OCI-LY3 (cell line): Measurements from ENCODE around the gene TRMT5.

ENCODE experiments used
- EZH2phosphoT487 ChIP-seq: fragments of 200-600 bp; shearing (Covaris generic); IDR thresholded peaks from 2 replicates; pipeline ENCODE4 v1.6.1; 2018; ENCODE audit warnings: antibody characterized with exemption, mixed run types, low read depth
- TF ChIP-seq, protein P1 (sequence below): fragments of 200-600, 300-600 bp; sonication (generic); IDR thresholded peaks from 2 replicates; pipeline ENCODE4 v1.5.1; 2014; ENCODE audit warnings: antibody characterized with exemption, low read length, low read depth

DNA sequence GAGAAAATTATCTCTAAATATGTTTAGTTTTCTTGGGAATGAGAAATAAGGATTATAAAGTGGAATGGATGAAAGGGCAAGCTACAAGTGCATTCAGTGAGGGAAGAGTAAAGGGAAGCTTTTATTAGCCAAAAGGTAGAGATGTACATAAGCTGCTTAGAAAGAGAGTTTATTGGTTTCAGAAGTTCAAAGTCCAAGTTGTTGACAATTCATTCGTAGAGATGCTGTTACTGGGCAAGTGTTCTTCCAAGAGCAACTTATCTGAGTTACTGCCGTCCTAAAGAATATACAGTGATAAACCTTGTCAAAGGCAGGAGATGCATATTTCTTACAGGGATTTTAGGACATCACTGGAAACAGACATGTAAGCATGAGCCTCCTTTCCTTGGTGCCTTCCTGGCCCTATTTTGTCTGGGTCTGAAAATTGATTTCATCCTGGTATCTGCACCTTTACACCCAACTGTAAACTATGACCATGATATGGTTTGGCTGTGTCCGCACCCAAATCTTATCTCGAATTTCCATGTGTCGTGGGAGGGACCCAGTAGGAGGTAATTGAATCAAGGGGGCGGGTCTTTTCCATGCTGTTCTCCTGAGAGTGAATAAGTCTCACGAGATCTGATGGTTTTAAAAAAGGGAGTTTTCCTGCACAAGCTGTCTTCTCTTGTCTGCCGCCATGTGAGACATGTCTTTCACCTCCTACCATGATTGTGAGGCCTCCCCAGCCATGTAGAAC lies 46.8 kb downstream of the TRMT5 start:
- TF ChIP-seq, protein P1, sequence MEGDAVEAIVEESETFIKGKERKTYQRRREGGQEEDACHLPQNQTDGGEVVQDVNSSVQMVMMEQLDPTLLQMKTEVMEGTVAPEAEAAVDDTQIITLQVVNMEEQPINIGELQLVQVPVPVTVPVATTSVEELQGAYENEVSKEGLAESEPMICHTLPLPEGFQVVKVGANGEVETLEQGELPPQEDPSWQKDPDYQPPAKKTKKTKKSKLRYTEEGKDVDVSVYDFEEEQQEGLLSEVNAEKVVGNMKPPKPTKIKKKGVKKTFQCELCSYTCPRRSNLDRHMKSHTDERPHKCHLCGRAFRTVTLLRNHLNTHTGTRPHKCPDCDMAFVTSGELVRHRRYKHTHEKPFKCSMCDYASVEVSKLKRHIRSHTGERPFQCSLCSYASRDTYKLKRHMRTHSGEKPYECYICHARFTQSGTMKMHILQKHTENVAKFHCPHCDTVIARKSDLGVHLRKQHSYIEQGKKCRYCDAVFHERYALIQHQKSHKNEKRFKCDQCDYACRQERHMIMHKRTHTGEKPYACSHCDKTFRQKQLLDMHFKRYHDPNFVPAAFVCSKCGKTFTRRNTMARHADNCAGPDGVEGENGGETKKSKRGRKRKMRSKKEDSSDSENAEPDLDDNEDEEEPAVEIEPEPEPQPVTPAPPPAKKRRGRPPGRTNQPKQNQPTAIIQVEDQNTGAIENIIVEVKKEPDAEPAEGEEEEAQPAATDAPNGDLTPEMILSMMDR: no peak
- no peak for TF ChIP-seq EZH2phosphoT487
